IMR-90 (cell line): ENCODE measurements around the gene SLC4A4. TPM values are rescaled to one million over a fixed set of nuclear protein-coding genes. Genes with fewer than 3 reads are reported as not detected.

Experiments
- ATAC-seq: fragments of 200-7000 bp; cut with Tn5 transposase; 2 replicates; pipeline ENCODE4 v1.9.1; 2020; ENCODE audit warnings: low read depth, mild to moderate bottlenecking, moderate library complexity
- BruUV-seq: library from RNA; stranded (reverse); fragments of 400-500 nt; replicated peaks from 2 replicates; lab custom pipeline; 2021; lab: Mats Ljungman, UMichigan
- CTCF ChIA-PET: fragments of 300-600 bp; formaldehyde crosslinking; extraction: SDS; loops from one replicate; lab custom pipeline; 2021; ENCODE audit warnings: antibody characterized with exemption; lab: Yijun Ruan, JAX
- POLR2A ChIA-PET: fragments of 300-600 bp; sonication (Branson Sonifier 250); formaldehyde crosslinking; loops from one replicate; lab custom pipeline; 2022; ENCODE audit warnings: antibody characterized with exemption; ENCODE audit not compliant: unreplicated experiment; lab: Charles Lee
- DNase-seq: peaks from one replicate; pipeline ENCODE4 v3.0.0; 2013
- H2AFZ ChIP-seq: replicated peaks from 2 replicates; pipeline ENCODE3; 2013; ENCODE audit warnings: low read length, mild to moderate bottlenecking; ENCODE audit not compliant: poor library complexity
- H2AK5ac ChIP-seq: 2 replicates; pipeline ENCODE4 v1.6.1; 2013; ENCODE audit warnings: low read depth, low read length, inconsistent platforms
- H2AK9ac ChIP-seq: replicated peaks from 2 replicates; pipeline ENCODE3; 2013; ENCODE audit warnings: mild to moderate bottlenecking, low read depth, low read length, moderate library complexity; ENCODE audit not compliant: poor library complexity
- H2BK120ac ChIP-seq: 2 replicates; pipeline ENCODE4 v1.6.1; 2013; ENCODE audit warnings: low read depth, low read length, inconsistent platforms
- H2BK15ac ChIP-seq: 3 replicates; pipeline ENCODE4 v1.6.1; 2013; ENCODE audit warnings: low read depth, low read length, inconsistent platforms
- H2BK20ac ChIP-seq: 2 replicates; pipeline ENCODE4 v1.6.1; 2013; ENCODE audit warnings: low read depth, mild to moderate bottlenecking, inconsistent platforms, low read length, moderate library complexity
- H2BK5ac ChIP-seq: 2 replicates; pipeline ENCODE4 v1.6.1; 2013; ENCODE audit warnings: mild to moderate bottlenecking, low read depth, low read length, inconsistent platforms; ENCODE audit not compliant: poor library complexity, severe bottlenecking
- H3K14ac ChIP-seq: replicated peaks from 2 replicates; pipeline ENCODE4 v1.6.1; 2013; ENCODE audit warnings: low read depth, low read length, inconsistent platforms
- H3K18ac ChIP-seq: 2 replicates; pipeline ENCODE4 v1.6.1; 2013; ENCODE audit warnings: low read depth, low read length, control low read depth
- H3K23ac ChIP-seq: 2 replicates; pipeline ENCODE4 v1.6.1; 2013; ENCODE audit warnings: low read depth, low read length, inconsistent platforms
- H3K27ac ChIP-seq: 2 replicates; pipeline ENCODE4 v1.5.1; 2013; ENCODE audit warnings: mild to moderate bottlenecking, control low read depth, low read length; ENCODE audit not compliant: insufficient read depth
- H3K27me3 ChIP-seq: 2 replicates; pipeline ENCODE4 v1.6.1; 2013; ENCODE audit warnings: low read length; ENCODE audit not compliant: control insufficient read depth, insufficient read depth
- H3K36me3 ChIP-seq: 2 replicates; pipeline ENCODE4 v1.6.1; 2013; ENCODE audit warnings: low read length, mixed read lengths; ENCODE audit not compliant: control insufficient read depth, insufficient read depth
- H3K4ac ChIP-seq: 2 replicates; pipeline ENCODE4 v1.6.1; 2013; ENCODE audit warnings: low read depth, low read length, inconsistent platforms
- H3K4me1 ChIP-seq: 2 replicates; pipeline ENCODE4 v1.6.1; 2013; ENCODE audit warnings: low read length, mixed read lengths; ENCODE audit not compliant: control insufficient read depth, insufficient read depth
- H3K4me2 ChIP-seq: 2 replicates; pipeline ENCODE4 v1.6.1; 2013; ENCODE audit warnings: low read depth, mild to moderate bottlenecking, control low read depth, low read length, moderate library complexity
- H3K4me3 ChIP-seq: 2 replicates; pipeline ENCODE4 v1.5.1; 2013; ENCODE audit warnings: low read depth, mild to moderate bottlenecking, control low read depth, low read length, moderate library complexity; ENCODE audit not compliant: insufficient read depth
- H3K56ac ChIP-seq: 2 replicates; pipeline ENCODE4 v1.6.1; 2013; ENCODE audit warnings: low read length, inconsistent platforms; ENCODE audit not compliant: insufficient read depth; ENCODE audit errors: extremely low read depth
- H3K79me1 ChIP-seq, 2 experiments: 2 replicates each; pipeline ENCODE4 v1.6.1; 2013; ENCODE audit warnings: low read length in 2 of 2, inconsistent platforms in 1 of 2, low read depth in 1 of 2
- H3K9ac ChIP-seq: 2 replicates; pipeline ENCODE4 v1.6.1; 2013; ENCODE audit warnings: low read depth, low read length, control low read depth
- H3K9me1 ChIP-seq: 2 replicates; pipeline ENCODE4 v1.6.1; 2013; ENCODE audit warnings: low read length, inconsistent platforms; ENCODE audit not compliant: insufficient read depth
- H3K9me3 ChIP-seq: 2 replicates; pipeline ENCODE4 v1.6.1; 2013; ENCODE audit warnings: low read length; ENCODE audit not compliant: control insufficient read depth, insufficient read depth
- H4K20me1 ChIP-seq: 2 replicates; pipeline ENCODE4 v1.6.1; 2013; ENCODE audit warnings: low read length, inconsistent platforms; ENCODE audit not compliant: insufficient read depth
- H4K5ac ChIP-seq: 2 replicates; pipeline ENCODE4 v1.6.1; 2013; ENCODE audit warnings: mild to moderate bottlenecking, low read depth, low read length, control low read depth
- H4K8ac ChIP-seq, 2 experiments: 2 replicates each; pipeline ENCODE4 v1.6.1; 2013; ENCODE audit warnings: low read depth in 2 of 2, low read length in 2 of 2, control low read depth in 1 of 2, inconsistent platforms in 1 of 2
- H4K91ac ChIP-seq: 2 replicates; pipeline ENCODE4 v1.6.1; 2013; ENCODE audit warnings: low read depth, low read length, inconsistent platforms; ENCODE audit not compliant: insufficient read depth
- CEBPB ChIP-seq: IDR thresholded peaks from 2 replicates; pipeline ENCODE4 v1.6.1; 2012; ENCODE audit warnings: low read depth, low read length, improper control_type of control experiment
- ELK1 ChIP-seq: fragments of 150-350 bp; IDR thresholded peaks from 2 replicates; pipeline ENCODE4 v1.6.1; 2016; ENCODE audit warnings: low read depth, mild to moderate bottlenecking, low read length, moderate library complexity, borderline replicate concordance
- FOS ChIP-seq: fragments of 150-350 bp; IDR thresholded peaks from 2 replicates; pipeline ENCODE4 v1.6.1; 2016; ENCODE audit warnings: low read depth, low read length
- MXI1 ChIP-seq: IDR thresholded peaks from 2 replicates; pipeline ENCODE4 v1.6.1; 2012; ENCODE audit warnings: low read depth, mild to moderate bottlenecking, low read length, moderate library complexity, borderline replicate concordance
- SMC3 ChIP-seq: fragments of 150-350 bp; IDR thresholded peaks from 2 replicates; pipeline ENCODE4 v1.6.1; 2016; ENCODE audit warnings: low read depth, mild to moderate bottlenecking, antibody characterized with exemption, low read length, moderate library complexity
- USF2 ChIP-seq: fragments of 150-350 bp; IDR thresholded peaks from 2 replicates; pipeline ENCODE4 v1.6.1; 2017; ENCODE audit warnings: mild to moderate bottlenecking, antibody characterized with exemption, low read length, low read depth
- whole genome bisulfite sequencing, 2 experiments: methylation state at CpG; one replicate each; pipeline versions ENCODE4 v1.1.5 to v1.1.7; 2013; ENCODE audit warnings: missing lambda C conversion rate in 2 of 2; ENCODE audit not compliant: insufficient read length in 1 of 2; ENCODE audit errors: extremely low coverage in 2 of 2; 5-methylcytosine and 5-hydroxymethylcytosine counted together
- dilution Hi-C: fragments of 300-500 bp; cut with HindIII; formaldehyde crosslinking; loops from one replicate; pipeline ENCODE4 v1.14.3; 2018; ENCODE audit warnings: low sequenced_read_pairs; ENCODE audit not compliant: unreplicated experiment
- in situ Hi-C: fragments of 300-500 bp; cut with MboI; formaldehyde crosslinking; loops from 3 replicates; pipeline ENCODE4 v1.14.3; 2019; ENCODE audit warnings: low sequenced_read_pairs, inconsistent platforms, mixed read lengths
- intact Hi-C: fragments of 100-400 bp; cut with micrococcal nuclease; formaldehyde crosslinking; loops from 2 replicates; pipeline ENCODE4 v1.10.0; 2022
- polyA plus RNA-seq, 3 experiments: library from polyadenylated mRNA; depleted of rRNA; stranded (reverse); fragments of >200 nt; gene quantifications; 2 replicates each; pipeline ENCODE4 v1.2.3, GENCODE V29; 2012; ENCODE audit warnings: low replicate concordance in 1 of 3
- total RNA-seq: library from RNA; depleted of rRNA; stranded (reverse); fragments of >200 nt; gene quantifications from 2 replicates; pipeline ENCODE4 v1.2.3, GENCODE V29; 2012

Gene SLC4A4
- total and polyA plus RNA-seq, 2 of the 4 experiments (the other 2 are of a cell fraction), result 5.6 to 16.8 TPM

GRCh38 chr4:71368906-71369305, 30.1 kb downstream of the SLC4A4 start:
- no peaks in the 10 kb centered on the region for H3K27me3 ChIP-seq
- no peak for ATAC-seq
- H3K9me1 ChIP-seq, result peaks cover 3% of the 10 kb centered on the region; the same call in 1 of the 2 replicates
- TF ChIP-seq CEBPB (no peak), SMC3 (no peak), FOS (no peak), ELK1 (no peak), USF2 (no peak), MXI1 (no peak)
- no peak for DNase-seq
- H3K14ac ChIP-seq, result no peak overlapping the region
- H2BK15ac ChIP-seq, result no peak overlapping the region
- ChIA-PET CTCF (no interaction called here), POLR2A (no interaction called here)
- no peak overlapping the region for H2AFZ ChIP-seq
- H3K56ac ChIP-seq, result no peak overlapping the region
- H4K5ac ChIP-seq, result no peak overlapping the region
- H2AK5ac ChIP-seq, result no peak overlapping the region
- no TSS peak for BruUV-seq
- H2BK20ac ChIP-seq, result no peak overlapping the region
- H3K4me1 ChIP-seq, result no peaks in the 10 kb centered on the region
- H4K91ac ChIP-seq, result no peak overlapping the region
- H3K23ac ChIP-seq, result no peak overlapping the region
- no peak overlapping the region for H2BK5ac ChIP-seq
- no peak overlapping the region for H4K8ac ChIP-seq
- WGBS, 2 experiments, result 100% methylated on average over 7 of the region's 12 CpGs; no CpG with 5 or more reads in 1 of the 2 experiments
- H3K36me3 ChIP-seq, result peaks cover 18% of the 10 kb centered on the region
- no peak overlapping the region for H3K4me3 ChIP-seq
- in situ Hi-C loops, result no loop called here
- H2BK120ac ChIP-seq, result no peak overlapping the region
- H3K27ac ChIP-seq, result no peak overlapping the region
- no peak overlapping the region for H3K4me2 ChIP-seq
- no peak overlapping the region for H3K18ac ChIP-seq
- intact Hi-C loops, result no loop called here
- H3K79me1 ChIP-seq, result peaks cover 20 to 21% of the 10 kb centered on the region in 2 experiments; a peak in 3 of 4 replicates
- no peak overlapping the region for H3K4ac ChIP-seq
- H4K20me1 ChIP-seq, result no peaks in the 10 kb centered on the region
- no peak overlapping the region for H3K9ac ChIP-seq
- no peaks in the 10 kb centered on the region for H3K9me3 ChIP-seq
- dilution Hi-C loops, result no loop called here
- no peak overlapping the region for H2AK9ac ChIP-seq
